Endothelial cell (in vitro differentiated cells): Measurements from ENCODE around the gene APOL6. TPM values are rescaled to one million over a fixed set of nuclear protein-coding genes. Genes with fewer than 3 reads are reported as not detected.

Experiments
- DNase-seq: peaks from one replicate; pipeline ENCODE4 v3.0.0; 2021; ENCODE audit warnings: low spot score
- H3K27ac Mint-ChIP-seq: one replicate; pipeline ENCODE4 v1.8.0; 2021; ENCODE audit warnings: mixed read lengths, inconsistent platforms; ENCODE audit not compliant: unreplicated experiment
- H3K27me3 Mint-ChIP-seq: one replicate; pipeline ENCODE4 v1.8.0; 2021; ENCODE audit warnings: mild to moderate bottlenecking, moderate library complexity, mixed read lengths, inconsistent platforms; ENCODE audit not compliant: unreplicated experiment
- H3K36me3 Mint-ChIP-seq: one replicate; pipeline ENCODE4 v1.8.0; 2021; ENCODE audit warnings: mild to moderate bottlenecking, low read depth, mixed read lengths, inconsistent platforms; ENCODE audit not compliant: unreplicated experiment
- H3K4me1 Mint-ChIP-seq: one replicate; pipeline ENCODE4 v1.8.0; 2021; ENCODE audit warnings: mild to moderate bottlenecking, mixed read lengths, inconsistent platforms; ENCODE audit not compliant: unreplicated experiment
- H3K4me3 Mint-ChIP-seq: one replicate; pipeline ENCODE4 v1.8.0; 2021; ENCODE audit warnings: mild to moderate bottlenecking, mixed read lengths, inconsistent platforms; ENCODE audit not compliant: unreplicated experiment
- H3K9me3 Mint-ChIP-seq: one replicate; pipeline ENCODE4 v1.8.0; 2021; ENCODE audit warnings: mixed read lengths, inconsistent platforms; ENCODE audit not compliant: unreplicated experiment
- CTCF ChIP-seq: fragments of 200-600 bp; sonication (generic); IDR thresholded peaks from one replicate; pipeline ENCODE4 v1.5.0; 2021; ENCODE audit warnings: antibody characterized with exemption; ENCODE audit not compliant: unreplicated experiment
- total RNA-seq: library from RNA; stranded (reverse); fragmentation: NEBNext Ultra II Directional; extraction: Animal tissue kit (Norgen Biotek cat#: 25700); gene quantifications from one replicate; pipeline ENCODE4 v1.2.1, GENCODE V29; 2021; ENCODE audit not compliant: unreplicated experiment

The APOL6 gene
- total RNA-seq, 1 donor from 2014 or later, result 0.23 TPM

GRCh38 chr22:35625763-35626432 lies 22.3 kb upstream of the APOL6 start:
- H3K27ac Mint-ChIP-seq, result no peak overlapping the region

GRCh38 chr22:35627267-35628041 lies 20.8 kb upstream of the APOL6 start:
- Mint-ChIP-seq H3K36me3 (no peaks in the 10 kb centered on the region), H3K4me3 (peak overlapping the region; percentile 83), H3K4me1 (peaks cover 3% of the 10 kb centered on the region), H3K27ac (no peak overlapping the region), H3K27me3 (peaks cover 5% of the 10 kb centered on the region), H3K9me3 (no peaks in the 10 kb centered on the region)
- TF ChIP-seq CTCF, result no peak
- peak; percentile 47 for DNase-seq

More at GRCh38 chr22:35625763-35626432, 22.3 kb upstream of the APOL6 start:
- TF ChIP-seq CTCF, result no peak
- Mint-ChIP-seq H3K27me3 (peaks cover 7% of the 10 kb centered on the region), H3K36me3 (no peaks in the 10 kb centered on the region), H3K4me3 (no peak overlapping the region), H3K4me1 (peaks cover 3% of the 10 kb centered on the region), H3K9me3 (no peaks in the 10 kb centered on the region)
- no peak for DNase-seq

GRCh38 chr22:35628732-35629131 lies 19.5 kb upstream of the APOL6 start:
- Mint-ChIP-seq H3K27me3 (peaks cover 10% of the 10 kb centered on the region), H3K36me3 (no peaks in the 10 kb centered on the region), H3K4me1 (peaks cover 13% of the 10 kb centered on the region), H3K4me3 (no peak overlapping the region), H3K9me3 (no peaks in the 10 kb centered on the region), H3K27ac (no peak overlapping the region)
- TF ChIP-seq CTCF, result no peak
- no peak for DNase-seq

DNA sequence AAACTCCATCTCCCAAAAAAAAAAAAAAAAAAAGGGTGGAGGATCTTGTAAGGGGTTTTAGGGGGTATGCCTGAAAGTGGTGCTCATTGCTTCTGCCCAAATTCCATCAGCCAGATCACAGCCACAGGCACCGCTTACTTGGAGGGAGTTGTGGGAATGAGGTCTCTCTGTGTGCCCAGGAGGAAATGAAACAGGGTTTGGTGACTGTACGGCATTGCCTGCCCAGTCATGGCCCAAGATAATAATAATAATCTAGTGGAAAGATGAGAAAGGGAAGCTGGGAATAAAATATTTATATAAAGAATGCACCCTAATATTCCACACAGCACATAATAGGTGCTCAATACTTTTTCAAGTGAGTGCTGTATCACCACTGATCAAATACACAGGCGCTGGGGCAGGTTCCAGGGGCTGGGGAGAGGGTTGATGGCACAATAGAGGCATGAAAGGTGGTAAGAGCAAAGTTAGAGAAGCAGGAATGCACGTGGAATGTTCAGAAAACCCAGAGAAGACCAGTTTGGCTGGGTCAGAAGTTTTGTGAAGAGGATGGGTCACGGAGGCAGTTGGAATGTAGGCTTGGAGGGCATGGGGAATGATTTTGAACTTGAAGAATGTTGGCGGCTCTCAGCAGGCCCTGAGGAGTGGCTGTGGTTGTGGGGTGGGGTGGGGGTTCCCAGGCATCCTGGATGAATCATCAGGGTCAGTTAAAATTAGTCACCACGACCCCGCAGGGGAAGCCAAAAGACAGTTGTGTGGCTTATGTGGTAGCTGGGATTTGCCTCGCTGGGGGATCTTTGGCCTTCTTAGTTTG lies 18.6 kb upstream of the APOL6 start:
- no peak for DNase-seq
- H3K27ac Mint-ChIP-seq, result no peak overlapping the region
- no peaks in the 10 kb centered on the region for H3K36me3 Mint-ChIP-seq
- peaks cover 11% of the 10 kb centered on the region for H3K27me3 Mint-ChIP-seq
- H3K9me3 Mint-ChIP-seq, result no peaks in the 10 kb centered on the region
- no peak overlapping the region for H3K4me3 Mint-ChIP-seq
- no peak for TF ChIP-seq CTCF
- peaks cover 17% of the 10 kb centered on the region for H3K4me1 Mint-ChIP-seq
